ENCODE results near the gene PTX4.

PTX4 gene

DNA sequence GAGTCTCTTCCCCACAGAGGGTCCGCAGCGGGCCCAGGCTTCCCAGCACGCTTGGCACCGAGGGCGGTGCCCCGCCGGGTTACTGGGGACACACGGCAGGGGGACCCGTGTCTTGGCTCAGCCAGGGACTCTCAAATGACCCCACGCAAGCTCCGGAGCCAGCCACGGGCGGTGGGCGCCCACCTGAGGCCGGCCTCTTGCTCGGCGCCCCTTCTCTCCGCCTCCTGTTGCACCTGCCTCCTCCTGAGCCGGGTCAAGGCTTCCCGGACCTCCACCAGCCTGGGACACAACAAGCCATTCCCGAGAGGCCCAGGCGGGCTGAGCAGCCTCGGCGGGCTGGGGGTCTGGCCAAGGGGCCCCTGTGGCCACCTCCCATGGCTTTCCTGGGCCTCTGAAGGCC lies 46.0 kb downstream of the PTX4 start:
- TF ChIP-seq, protein P1, sequence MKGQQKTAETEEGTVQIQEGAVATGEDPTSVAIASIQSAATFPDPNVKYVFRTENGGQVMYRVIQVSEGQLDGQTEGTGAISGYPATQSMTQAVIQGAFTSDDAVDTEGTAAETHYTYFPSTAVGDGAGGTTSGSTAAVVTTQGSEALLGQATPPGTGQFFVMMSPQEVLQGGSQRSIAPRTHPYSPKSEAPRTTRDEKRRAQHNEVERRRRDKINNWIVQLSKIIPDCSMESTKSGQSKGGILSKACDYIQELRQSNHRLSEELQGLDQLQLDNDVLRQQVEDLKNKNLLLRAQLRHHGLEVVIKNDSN (IDR thresholded peaks at IDR 0.05), result no peak
- no peak for TF ChIP-seq ZBTB7A (IDR thresholded peaks at IDR 0.05; ENCODE audit: low read depth)
- no peak for TF ChIP-seq FOXM1 (IDR thresholded peaks at IDR 0.05; ENCODE audit: borderline replicate concordance, low read depth)
- no peak for TF ChIP-seq EP300 (IDR thresholded peaks at IDR 0.05; ENCODE audit: borderline replicate concordance)
- no peak for TF ChIP-seq NFIC (IDR thresholded peaks at IDR 0.05)
- TF ChIP-seq CREB1 (IDR thresholded peaks at IDR 0.05; ENCODE audit: low read depth), result no peak
- no peak for TF ChIP-seq TEAD4 (IDR thresholded peaks at IDR 0.05)
- no peak for TF ChIP-seq RAD21 (IDR thresholded peaks at IDR 0.05; ENCODE audit: low read depth)
- no peak for TF ChIP-seq TAF1 (IDR thresholded peaks at IDR 0.05; ENCODE audit: low read depth)
- TF ChIP-seq TCF12 (IDR thresholded peaks at IDR 0.05; ENCODE audit: low read depth), result no peak
- no peak for TF ChIP-seq YY1 (IDR thresholded peaks at IDR 0.05; ENCODE audit: low read depth)

DNA sequence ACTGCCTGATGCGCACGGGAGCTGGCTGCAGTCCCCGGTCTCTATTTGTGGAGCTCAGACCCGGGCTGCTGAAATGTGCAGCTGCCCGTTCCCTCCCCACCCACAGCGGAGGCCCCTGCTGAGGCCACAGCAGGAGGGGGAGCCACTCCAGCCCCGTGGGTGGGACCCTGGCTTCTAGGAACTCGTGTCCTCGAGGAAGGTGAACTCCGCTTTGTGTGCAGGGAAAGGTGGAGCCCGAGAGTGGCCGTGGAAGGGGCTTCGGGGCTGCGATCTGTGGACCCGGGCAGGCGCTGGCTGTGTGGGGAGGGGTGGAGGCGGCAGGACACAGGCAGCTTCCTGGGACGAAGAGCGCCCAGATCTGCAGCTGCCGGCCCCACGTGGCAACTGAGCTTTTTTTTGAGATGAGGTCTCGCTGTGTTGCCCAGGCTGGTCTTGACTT lies 47.3 kb downstream of the PTX4 start:
- no peak for TF ChIP-seq NFIC (IDR thresholded peaks at IDR 0.05)
- TF ChIP-seq, protein P1 (IDR thresholded peaks at IDR 0.05), result no peak
- TF ChIP-seq CREB1 (IDR thresholded peaks at IDR 0.05; ENCODE audit: low read depth), result no peak

DNA sequence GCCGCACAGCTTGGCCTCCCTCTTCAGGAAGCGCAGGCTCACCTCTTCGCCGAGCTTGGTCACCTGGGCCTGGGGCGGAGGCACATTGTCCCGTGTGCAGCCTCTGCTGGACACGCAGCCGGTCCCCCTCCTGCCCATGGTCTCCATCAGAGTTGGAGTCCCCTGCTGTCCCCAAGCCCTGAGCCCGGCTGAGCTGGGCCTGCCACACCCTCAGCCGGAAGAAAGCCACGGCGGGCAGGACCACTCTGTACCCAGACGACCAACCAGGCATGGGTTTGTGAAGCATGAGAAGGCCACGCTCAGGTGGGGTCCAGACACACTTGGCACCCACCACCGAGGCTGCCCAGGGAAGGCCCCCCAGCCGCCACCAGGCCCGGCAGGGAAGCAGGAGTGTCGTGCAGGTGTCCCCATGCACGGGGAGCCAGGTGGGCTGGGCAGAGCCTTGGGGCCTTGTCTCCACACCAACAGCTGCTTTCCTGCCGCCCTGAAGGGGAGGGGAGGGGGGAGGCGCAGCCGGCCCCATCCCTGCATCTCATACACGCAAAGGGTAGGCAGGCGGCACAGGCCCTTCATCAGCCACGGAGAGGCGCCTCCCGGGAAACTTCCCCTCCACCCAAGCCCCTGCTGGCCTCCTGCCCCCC lies 49.6 kb downstream of the PTX4 start:
- no peak for TF ChIP-seq REST (IDR thresholded peaks at IDR 0.05; ENCODE audit: low read depth)
- TF ChIP-seq TEAD4 (IDR thresholded peaks at IDR 0.05), result no peak
- TF ChIP-seq FOXM1 (IDR thresholded peaks at IDR 0.05; ENCODE audit: borderline replicate concordance, low read depth), result no peak
- TF ChIP-seq TAF1 (IDR thresholded peaks at IDR 0.05; ENCODE audit: low read depth), result no peak
- TF ChIP-seq TCF12 (IDR thresholded peaks at IDR 0.05; ENCODE audit: low read depth), result no peak
- no peak for TF ChIP-seq ZBTB7A (IDR thresholded peaks at IDR 0.05; ENCODE audit: low read depth)
- TF ChIP-seq EGR1 (IDR thresholded peaks at IDR 0.05), result no peak
- no peak for TF ChIP-seq CEBPB (IDR thresholded peaks at IDR 0.05)
- TF ChIP-seq CREB1 (IDR thresholded peaks at IDR 0.05; ENCODE audit: low read depth), result no peak
- TF ChIP-seq RAD21 (IDR thresholded peaks at IDR 0.05; ENCODE audit: low read depth), result no peak

DNA sequence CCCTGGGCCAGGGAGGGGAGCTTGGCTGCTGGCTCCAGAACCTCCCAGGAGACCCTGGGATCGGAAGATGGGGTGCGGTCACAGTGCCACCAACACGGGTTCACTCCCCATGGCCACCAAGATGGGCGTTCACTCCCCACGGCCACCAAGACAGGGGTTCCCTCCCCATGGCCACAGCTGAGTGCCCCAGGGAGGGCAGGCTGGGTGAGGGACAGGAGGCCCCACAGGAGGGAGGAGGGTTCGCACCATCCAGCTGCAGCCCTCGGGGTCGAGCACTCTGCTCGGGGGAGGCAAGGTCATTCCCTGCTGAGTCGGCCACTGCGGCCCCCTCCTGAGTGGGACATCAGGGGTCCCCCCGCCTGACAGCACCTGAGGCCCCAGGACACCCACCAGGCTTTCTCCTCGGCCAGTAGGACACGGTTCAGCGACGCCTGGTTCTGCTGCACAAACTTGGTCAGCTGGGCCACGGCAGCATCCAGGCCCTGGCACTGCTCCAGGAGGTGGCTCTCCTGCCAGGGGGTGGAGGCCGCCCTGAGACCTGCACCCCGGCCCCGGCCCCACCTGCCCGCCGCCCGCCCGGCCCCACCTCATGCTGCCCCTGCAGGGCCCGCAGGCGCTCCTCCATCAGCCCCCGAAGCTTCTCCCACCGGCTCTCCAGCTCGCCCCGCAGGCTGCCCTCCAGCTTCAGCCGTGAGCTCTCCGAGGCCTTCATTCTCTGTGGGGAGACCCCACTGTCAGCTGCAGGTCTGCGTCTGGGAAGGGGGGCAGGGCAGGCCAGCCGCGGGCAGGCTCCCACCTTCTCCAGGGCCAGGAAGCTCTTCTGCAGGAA lies 50.3 kb downstream of the PTX4 start:
- TF ChIP-seq EGR1 (IDR thresholded peaks at IDR 0.05) (no peak), MAX (IDR thresholded peaks at IDR 0.05) (no peak), CEBPB (IDR thresholded peaks at IDR 0.05) (no peak), FOXM1 (IDR thresholded peaks at IDR 0.05; ENCODE audit: borderline replicate concordance, low read depth) (no peak), TEAD4 (IDR thresholded peaks at IDR 0.05) (no peak), NFIC (IDR thresholded peaks at IDR 0.05) (no peak), CREB1 (IDR thresholded peaks at IDR 0.05; ENCODE audit: low read depth) (no peak), TAF1 (IDR thresholded peaks at IDR 0.05; ENCODE audit: low read depth) (no peak)

- TF ChIP-seq ZBTB7A (IDR thresholded peaks at IDR 0.05; ENCODE audit: low read depth), result no peak
- no peak for TF ChIP-seq TAF1 (IDR thresholded peaks at IDR 0.05; ENCODE audit: low read depth)
- TF ChIP-seq, protein P1 (IDR thresholded peaks at IDR 0.05), result no peak
Measured at GRCh38 chr16:1437606-1438005, 51.1 kb downstream of the PTX4 start.

GRCh38 chr16:1436731-1437355 lies 51.9 kb downstream of the PTX4 start:
- TF ChIP-seq NFIC (IDR thresholded peaks at IDR 0.05) (no peak), YY1 (IDR thresholded peaks at IDR 0.05; ENCODE audit: low read depth) (no peak), EGR1 (IDR thresholded peaks at IDR 0.05) (no peak), TAF1 (IDR thresholded peaks at IDR 0.05; ENCODE audit: low read depth) (no peak), MAX (IDR thresholded peaks at IDR 0.05) (no peak), ZBTB7A (IDR thresholded peaks at IDR 0.05; ENCODE audit: low read depth) (no peak), RAD21 (IDR thresholded peaks at IDR 0.05; ENCODE audit: low read depth) (no peak), EP300 (IDR thresholded peaks at IDR 0.05; ENCODE audit: borderline replicate concordance) (no peak), TEAD4 (IDR thresholded peaks at IDR 0.05) (no peak), CREB1 (IDR thresholded peaks at IDR 0.05; ENCODE audit: low read depth) (no peak), TCF12 (IDR thresholded peaks at IDR 0.05; ENCODE audit: low read depth) (no peak), REST (IDR thresholded peaks at IDR 0.05; ENCODE audit: low read depth) (no peak), CEBPB (IDR thresholded peaks at IDR 0.05) (no peak)
- TF ChIP-seq, protein P1 (IDR thresholded peaks at IDR 0.05), result no peak
